Activated CD4-positive, alpha-beta T cell treated with anti-CD3 and anti-CD28 coated beads for 36 hours (primary cell): ENCODE data around the gene SLC29A3. TPM values are rescaled to one million over a fixed set of nuclear protein-coding genes. Genes with fewer than 3 reads are reported as not detected.

Source experiments
- ATAC-seq: fragments of 200-7000 bp; cut with Tn5 transposase; one replicate; pipeline ENCODE4 v1.10.0; 2021; ENCODE audit warnings: mild to moderate bottlenecking, moderate library complexity
- CTCF ChIA-PET: fragments of 350-600 bp; sonication (Branson Sonifier 250); formaldehyde crosslinking; loops from one replicate; lab custom pipeline; 2021; ENCODE audit warnings: antibody characterized with exemption; lab: Charles Lee
- POLR2A ChIA-PET: fragments of 350-600 bp; sonication (Branson Sonifier 250); formaldehyde crosslinking; loops from one replicate; lab custom pipeline; 2021; ENCODE audit warnings: antibody characterized with exemption, inconsistent platforms; lab: Charles Lee
- DNase-seq: peaks from one replicate; pipeline ENCODE4 v3.0.0-alpha.2; 2020
- H3K27ac Mint-ChIP-seq: one replicate; pipeline ENCODE4 v1.8.0; 2021; ENCODE audit warnings: mixed read lengths
- H3K27me3 Mint-ChIP-seq: one replicate; pipeline ENCODE4 v1.8.0; 2021; ENCODE audit warnings: mixed read lengths
- H3K36me3 Mint-ChIP-seq: one replicate; pipeline ENCODE4 v1.8.0; 2021; ENCODE audit warnings: low read depth, mixed read lengths
- H3K4me1 Mint-ChIP-seq: one replicate; pipeline ENCODE4 v1.8.0; 2021; ENCODE audit warnings: mixed read lengths
- H3K4me3 Mint-ChIP-seq: one replicate; pipeline ENCODE4 v1.8.0; 2021; ENCODE audit warnings: mild to moderate bottlenecking, moderate library complexity, mixed read lengths
- H3K9me3 Mint-ChIP-seq: one replicate; pipeline ENCODE4 v1.8.0; 2021; ENCODE audit warnings: low read depth, mixed read lengths
- intact Hi-C, 2 experiments: fragments of 100-400 bp; cut with DNase I in 1 of 2; cut with micrococcal nuclease in 1 of 2; formaldehyde crosslinking; loops; one replicate each; pipeline versions ENCODE4 v1.14.2 to v1.15.1; 2022 to 2024; cut with DNase I, micrococcal nuclease
- total RNA-seq, 2 experiments: library from RNA; stranded (reverse); gene quantifications; one replicate each; pipeline ENCODE4 v1.2.3, GENCODE V29; 2021

Gene SLC29A3
- total RNA-seq, 2 experiments from 2014 or later = 2.4 to 2.6 TPM

GRCh38 chr10:71339796-71340589 lies 20.9 kb downstream of the SLC29A3 start:
- DNase-seq = no peak
- no peaks in the 10 kb centered on the region for H3K27me3 Mint-ChIP-seq
- ATAC-seq = no peak
- H3K27ac Mint-ChIP-seq = no peak overlapping the region
- POLR2A ChIA-PET = interaction anchor here (0.6 kb wide), 1 partner anchor 284 kb away, joined by 3 read pairs; no protein-coding TSS in a partner anchor
- CTCF ChIA-PET = no interaction called here
- H3K36me3 Mint-ChIP-seq = no peaks in the 10 kb centered on the region
- H3K9me3 Mint-ChIP-seq = no peaks in the 10 kb centered on the region
- H3K4me3 Mint-ChIP-seq = no peak overlapping the region
- H3K4me1 Mint-ChIP-seq = no peaks in the 10 kb centered on the region
- intact Hi-C loops = no loop called here

- no peaks in the 10 kb centered on the region for H3K27me3 Mint-ChIP-seq
- no peaks in the 10 kb centered on the region for H3K36me3 Mint-ChIP-seq
- DNase-seq = no peak
- CTCF ChIA-PET = interaction anchor here (0.5 to 0.6 kb wide), 2 partner anchors 53 to 306 kb away, joined by 3 read pairs; no protein-coding TSS in a partner anchor
- H3K4me3 Mint-ChIP-seq = no peak overlapping the region
- H3K9me3 Mint-ChIP-seq = no peaks in the 10 kb centered on the region
- no peaks in the 10 kb centered on the region for H3K4me1 Mint-ChIP-seq
- no peak for ATAC-seq
- POLR2A ChIA-PET = no interaction called here
- intact Hi-C loops = no loop called here
- no peak overlapping the region for H3K27ac Mint-ChIP-seq
Observed at GRCh38 chr10:71342573-71343391, 23.7 kb downstream of the SLC29A3 start.

DNA sequence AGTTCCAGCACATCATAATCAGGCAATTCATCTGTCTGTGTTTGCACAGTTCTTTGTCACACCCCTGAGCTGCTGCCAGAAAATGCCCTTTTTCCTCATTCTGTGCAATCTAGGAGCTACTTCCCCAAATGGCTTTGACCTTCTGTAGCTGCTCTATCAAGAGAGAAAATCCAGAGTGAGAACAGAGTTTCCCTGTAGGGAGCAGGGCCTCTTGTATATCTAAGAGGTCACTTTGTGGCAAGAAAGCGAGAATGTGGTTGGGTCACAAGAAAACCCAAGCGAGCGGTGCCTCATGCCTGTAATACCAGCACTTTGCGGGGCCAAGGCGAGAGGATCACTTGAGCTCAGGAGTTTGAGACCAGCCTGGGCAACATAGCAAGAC lies 24.3 kb downstream of the SLC29A3 start:
- Mint-ChIP-seq H3K36me3 (no peaks in the 10 kb centered on the region), H3K4me1 (no peaks in the 10 kb centered on the region), H3K9me3 (no peaks in the 10 kb centered on the region), H3K4me3 (no peak overlapping the region), H3K27me3 (no peaks in the 10 kb centered on the region), H3K27ac (no peak overlapping the region)
- CTCF ChIA-PET = interaction anchor here (0.5 to 0.6 kb wide), 2 partner anchors 53 to 305 kb away, joined by 3 read pairs; no protein-coding TSS in a partner anchor
- intact Hi-C loops = no loop called here
- ATAC-seq (no peak), DNase-seq (no peak)
- POLR2A ChIA-PET = no interaction called here

DNA sequence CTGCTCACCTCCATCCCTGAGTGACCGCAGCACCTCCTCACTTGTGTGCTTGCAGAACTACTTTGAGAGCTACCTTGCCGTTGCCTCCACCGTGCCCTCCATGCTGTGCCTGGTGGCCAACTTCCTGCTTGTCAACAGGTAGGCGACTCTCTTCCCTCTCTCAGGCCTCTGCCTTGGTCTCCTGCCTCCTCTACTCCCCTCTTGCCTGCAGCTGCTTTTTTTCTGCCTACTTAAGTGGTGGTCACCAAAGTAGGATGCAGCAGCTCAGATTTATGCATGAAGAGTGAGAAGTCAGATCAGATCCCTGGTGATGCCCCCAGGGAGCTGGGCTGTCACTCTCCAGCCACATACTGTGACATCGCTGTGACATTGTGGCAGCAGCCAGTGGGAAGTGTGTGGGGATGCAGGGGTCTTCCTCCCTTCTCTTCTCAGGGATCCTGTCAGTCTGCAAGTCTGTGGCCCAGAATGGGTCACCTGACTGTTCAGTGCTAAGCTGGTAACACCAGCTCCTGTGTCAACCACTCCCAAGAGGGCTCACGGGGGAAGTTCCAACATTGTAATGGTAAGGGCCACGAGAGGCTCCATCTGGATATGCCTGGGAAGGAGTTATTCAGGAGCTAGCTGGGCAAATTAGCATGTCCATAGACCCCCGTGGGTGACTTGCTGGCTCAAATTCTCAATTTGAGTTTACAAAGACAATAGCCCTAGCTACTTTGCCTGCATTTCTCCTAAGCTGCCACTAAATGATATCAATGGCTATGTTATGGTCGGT lies 25.3 kb downstream of the SLC29A3 start:
- ATAC-seq (no peak), DNase-seq (no peak)
- Mint-ChIP-seq H3K36me3 (no peaks in the 10 kb centered on the region), H3K4me3 (no peak overlapping the region), H3K9me3 (no peaks in the 10 kb centered on the region), H3K27me3 (no peaks in the 10 kb centered on the region), H3K4me1 (no peaks in the 10 kb centered on the region), H3K27ac (no peak overlapping the region)
- intact Hi-C loops = no loop called here
- ChIA-PET CTCF (interaction anchor here (0.6 to 1.6 kb wide), 3 partner anchors 30 to 352 kb away, joined by 3 to 6 read pairs (median 3); no protein-coding TSS in a partner anchor), POLR2A (no interaction called here)

DNA sequence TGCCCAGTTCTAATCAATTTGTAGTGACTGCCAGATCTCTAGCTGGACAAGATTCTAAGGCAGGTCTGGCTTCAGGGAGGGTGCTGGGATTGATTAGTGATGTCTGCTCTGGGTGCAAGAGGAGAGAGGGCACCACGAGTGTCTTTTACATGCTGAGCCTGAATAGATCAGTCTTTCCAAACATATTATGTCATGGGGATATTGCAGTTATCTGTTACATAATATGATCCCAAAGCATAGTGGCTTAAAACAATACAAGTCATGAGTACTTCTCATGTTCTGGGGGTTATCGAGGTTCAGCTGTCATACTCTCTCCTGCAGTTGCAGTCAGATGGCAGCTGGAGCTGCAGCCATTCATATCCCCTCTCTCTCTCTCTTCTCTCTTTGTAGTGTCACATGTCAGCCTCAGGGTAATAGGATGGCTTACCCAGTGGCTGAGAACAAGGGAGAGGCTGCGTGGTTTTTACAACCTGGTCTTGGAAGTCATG lies 26.0 kb downstream of the SLC29A3 start:
- no peaks in the 10 kb centered on the region for H3K4me1 Mint-ChIP-seq
- no peak for ATAC-seq
- ChIA-PET CTCF (interaction anchor here (1.0 to 1.6 kb wide), 2 partner anchors 31 to 352 kb away, joined by 3 to 6 read pairs; no protein-coding TSS in a partner anchor), POLR2A (no interaction called here)
- H3K27ac Mint-ChIP-seq = no peak overlapping the region
- no peaks in the 10 kb centered on the region for H3K36me3 Mint-ChIP-seq
- intact Hi-C loops = no loop called here
- no peaks in the 10 kb centered on the region for H3K27me3 Mint-ChIP-seq
- H3K4me3 Mint-ChIP-seq = no peak overlapping the region
- H3K9me3 Mint-ChIP-seq = no peaks in the 10 kb centered on the region
- no peak for DNase-seq

DNA sequence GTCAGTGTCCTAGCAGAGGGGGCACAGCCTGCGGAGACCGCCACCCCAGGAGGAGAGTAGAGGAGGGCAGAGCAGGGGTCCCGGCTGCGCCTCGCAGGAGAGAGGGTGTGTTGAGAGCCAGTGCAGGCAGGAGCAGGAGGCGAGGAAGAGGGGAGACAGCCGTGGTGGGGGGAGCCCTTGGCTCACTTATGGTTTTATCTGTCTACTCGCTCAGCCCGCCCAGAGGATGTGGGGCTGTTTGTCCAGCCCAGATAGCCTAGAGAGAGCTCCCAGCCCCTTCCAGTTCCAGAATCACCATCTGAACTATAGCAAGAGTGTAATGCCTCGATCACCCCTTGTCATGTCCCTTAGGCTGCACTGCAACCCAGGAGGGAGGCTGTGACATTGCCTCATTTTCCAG lies 26.6 kb downstream of the SLC29A3 start:
- CTCF ChIA-PET = interaction anchor here (1.0 to 1.6 kb wide), 2 partner anchors 32 to 351 kb away, joined by 3 to 6 read pairs; no protein-coding TSS in a partner anchor
- POLR2A ChIA-PET = no interaction called here
- Mint-ChIP-seq H3K27me3 (no peaks in the 10 kb centered on the region), H3K27ac (no peak overlapping the region), H3K4me1 (no peaks in the 10 kb centered on the region), H3K4me3 (no peak overlapping the region), H3K9me3 (no peaks in the 10 kb centered on the region), H3K36me3 (no peaks in the 10 kb centered on the region)
- intact Hi-C loops = no loop called here
- DNase-seq (no peak), ATAC-seq (no peak)

DNA sequence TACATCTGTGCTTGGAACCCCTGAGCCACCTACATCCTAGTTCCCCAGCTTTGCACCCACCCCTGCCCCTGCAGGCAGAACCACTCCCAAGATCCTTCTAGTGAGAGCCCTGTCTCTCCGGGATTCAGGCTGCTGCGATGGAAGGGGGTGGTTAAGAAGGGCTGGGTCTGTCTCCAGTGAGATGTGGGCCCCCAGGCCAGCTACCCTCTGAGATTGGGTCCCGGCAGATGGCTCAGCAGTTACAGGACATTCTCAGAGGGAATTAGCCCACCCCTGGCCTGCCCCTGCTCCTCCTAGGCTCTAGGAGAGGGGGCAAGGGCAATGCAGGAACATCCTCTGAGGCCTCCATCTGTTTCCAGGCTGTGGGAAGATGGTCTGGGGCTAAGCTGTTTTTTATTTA lies 27.7 kb downstream of the SLC29A3 start:
- Mint-ChIP-seq H3K9me3 (no peaks in the 10 kb centered on the region), H3K27ac (no peak overlapping the region), H3K36me3 (no peaks in the 10 kb centered on the region), H3K27me3 (no peaks in the 10 kb centered on the region), H3K4me1 (no peaks in the 10 kb centered on the region), H3K4me3 (no peak overlapping the region)
- intact Hi-C loops = no loop called here
- ChIA-PET CTCF (no interaction called here), POLR2A (no interaction called here)
- DNase-seq (no peak), ATAC-seq (no peak)

GRCh38 chr10:71347587-71348395 lies 28.7 kb downstream of the SLC29A3 start:
- CTCF ChIA-PET = interaction anchor here (0.9 kb wide), 1 partner anchor 33 kb away, joined by 4 read pairs; no protein-coding TSS in a partner anchor
- intact Hi-C loops = no loop called here
- POLR2A ChIA-PET = no interaction called here

DNA sequence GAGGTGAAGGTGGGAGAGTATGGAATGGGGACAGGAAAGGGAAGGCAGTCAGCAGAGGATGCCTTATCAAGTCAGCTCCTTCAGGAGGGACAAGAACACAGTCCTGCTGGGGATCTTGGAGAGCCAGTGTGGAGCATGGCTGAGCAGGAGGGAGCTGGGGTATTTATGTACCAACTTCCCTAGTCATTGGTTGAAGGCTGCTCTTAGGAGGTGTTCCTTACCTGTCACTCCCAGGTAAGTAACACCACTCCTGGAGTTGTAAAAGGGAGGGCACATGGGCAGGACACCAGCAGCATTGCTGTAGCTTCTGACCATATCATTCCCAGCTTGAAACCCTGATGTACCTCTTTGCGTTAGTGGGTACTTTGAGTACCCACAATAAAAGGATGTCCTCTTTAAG lies 29.8 kb downstream of the SLC29A3 start:
- ChIA-PET CTCF (interaction anchor here (0.6 to 0.9 kb wide), 2 partner anchors 32 to 116 kb away, joined by 4 read pairs; no protein-coding TSS in a partner anchor), POLR2A (no interaction called here)
- no peak for DNase-seq
- H3K27me3 Mint-ChIP-seq = no peaks in the 10 kb centered on the region
- ATAC-seq = no peak
- intact Hi-C loops = no loop called here
- H3K27ac Mint-ChIP-seq = no peak overlapping the region
- no peak overlapping the region for H3K4me3 Mint-ChIP-seq
- peaks cover 1% of the 10 kb centered on the region for H3K36me3 Mint-ChIP-seq
- H3K9me3 Mint-ChIP-seq = no peaks in the 10 kb centered on the region
- H3K4me1 Mint-ChIP-seq = no peaks in the 10 kb centered on the region

More at GRCh38 chr10:71347587-71348395, 28.7 kb downstream of the SLC29A3 start:
- Mint-ChIP-seq H3K4me1 (no peaks in the 10 kb centered on the region), H3K27me3 (no peaks in the 10 kb centered on the region), H3K9me3 (no peaks in the 10 kb centered on the region), H3K36me3 (no peaks in the 10 kb centered on the region), H3K4me3 (no peak overlapping the region), H3K27ac (no peak overlapping the region)
- DNase-seq = no peak
- no peak for ATAC-seq

- no peaks in the 10 kb centered on the region for H3K4me1 Mint-ChIP-seq
Observed at GRCh38 chr10:71349406-71349805, 30.3 kb downstream of the SLC29A3 start.

More at GRCh38 chr10:71349406-71349805, 30.3 kb downstream of the SLC29A3 start:
- no peak for ATAC-seq
- DNase-seq = no peak
- H3K4me3 Mint-ChIP-seq = no peak overlapping the region
- ChIA-PET CTCF (interaction anchor here (0.6 to 1.3 kb wide), 2 partner anchors 35 to 115 kb away, joined by 4 read pairs; no protein-coding TSS in a partner anchor), POLR2A (no interaction called here)
- intact Hi-C loops = no loop called here
- H3K27ac Mint-ChIP-seq = no peak overlapping the region
- H3K9me3 Mint-ChIP-seq = no peaks in the 10 kb centered on the region
- H3K36me3 Mint-ChIP-seq = peaks cover 1% of the 10 kb centered on the region
- H3K27me3 Mint-ChIP-seq = no peaks in the 10 kb centered on the region
